Nephron (organoid): ENCODE data around the gene SMC5.
A peak's percentile ranks its signal among the peaks of the same experiment; 100 is the strongest.

Experiments used
- H3K27ac Mint-ChIP-seq, 3 experiments: 2 replicates each; pipeline ENCODE4 v1.8.0; 2020; ENCODE audit warnings: mixed read lengths in 3 of 3, mild to moderate bottlenecking in 2 of 3, moderate library complexity in 1 of 3
- H3K27me3 Mint-ChIP-seq: 2 replicates; pipeline ENCODE4 v1.8.0; 2021; ENCODE audit warnings: low read depth, mild to moderate bottlenecking, moderate library complexity, mixed read lengths
- H3K36me3 Mint-ChIP-seq: 2 replicates; pipeline ENCODE4 v1.8.0; 2020; ENCODE audit warnings: low read depth, mixed read lengths
- H3K4me1 Mint-ChIP-seq: 2 replicates; pipeline ENCODE4 v1.8.0; 2020; ENCODE audit warnings: mixed read lengths
- H3K4me3 Mint-ChIP-seq, 3 experiments: 2 replicates each; pipeline ENCODE4 v1.8.0; 2020; ENCODE audit warnings: mild to moderate bottlenecking in 3 of 3, mixed read lengths in 3 of 3, moderate library complexity in 2 of 3
- H3K9me3 Mint-ChIP-seq: 2 replicates; pipeline ENCODE4 v1.8.0; 2020; ENCODE audit warnings: mixed read lengths
- TF ChIP-seq, protein P1 (sequence below), 3 experiments: fragments of 200-600 bp; sonication (generic); IDR thresholded peaks; one replicate each; pipeline ENCODE4 v1.5.0; 2021; ENCODE audit warnings: antibody characterized with exemption in 3 of 3; ENCODE audit not compliant: unreplicated experiment in 3 of 3

Gene SMC5

DNA sequence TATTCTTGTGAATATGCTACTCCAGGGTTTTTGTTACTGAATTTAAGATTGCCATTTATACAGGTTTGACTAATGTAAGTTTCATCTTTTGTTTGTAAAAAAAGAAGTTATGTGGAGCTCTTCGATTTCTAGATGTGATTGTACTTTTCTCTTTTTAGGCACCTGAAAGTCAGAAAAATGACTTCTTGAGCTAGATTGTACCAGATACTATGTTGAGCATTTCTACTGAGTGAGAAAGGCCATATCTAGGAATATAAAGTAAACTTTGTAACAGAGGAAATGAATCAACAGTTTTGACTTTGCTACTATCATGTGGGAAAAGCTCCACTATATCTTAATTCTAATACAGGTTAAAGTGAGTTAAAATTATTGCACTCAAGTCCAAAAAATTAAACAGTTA is 25.1 kb downstream of the SMC5 start:
- Mint-ChIP-seq H3K4me1 (peaks cover 16% of the 10 kb centered on the region), H3K4me3 (no peak overlapping the region), H3K9me3 (no peaks in the 10 kb centered on the region), H3K27ac (peak overlapping the region in 1 of 3 experiments; percentile 22), H3K36me3 (peaks cover 70% of the 10 kb centered on the region), H3K27me3 (no peaks in the 10 kb centered on the region)
- TF ChIP-seq, protein P1, sequence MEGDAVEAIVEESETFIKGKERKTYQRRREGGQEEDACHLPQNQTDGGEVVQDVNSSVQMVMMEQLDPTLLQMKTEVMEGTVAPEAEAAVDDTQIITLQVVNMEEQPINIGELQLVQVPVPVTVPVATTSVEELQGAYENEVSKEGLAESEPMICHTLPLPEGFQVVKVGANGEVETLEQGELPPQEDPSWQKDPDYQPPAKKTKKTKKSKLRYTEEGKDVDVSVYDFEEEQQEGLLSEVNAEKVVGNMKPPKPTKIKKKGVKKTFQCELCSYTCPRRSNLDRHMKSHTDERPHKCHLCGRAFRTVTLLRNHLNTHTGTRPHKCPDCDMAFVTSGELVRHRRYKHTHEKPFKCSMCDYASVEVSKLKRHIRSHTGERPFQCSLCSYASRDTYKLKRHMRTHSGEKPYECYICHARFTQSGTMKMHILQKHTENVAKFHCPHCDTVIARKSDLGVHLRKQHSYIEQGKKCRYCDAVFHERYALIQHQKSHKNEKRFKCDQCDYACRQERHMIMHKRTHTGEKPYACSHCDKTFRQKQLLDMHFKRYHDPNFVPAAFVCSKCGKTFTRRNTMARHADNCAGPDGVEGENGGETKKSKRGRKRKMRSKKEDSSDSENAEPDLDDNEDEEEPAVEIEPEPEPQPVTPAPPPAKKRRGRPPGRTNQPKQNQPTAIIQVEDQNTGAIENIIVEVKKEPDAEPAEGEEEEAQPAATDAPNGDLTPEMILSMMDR (IDR thresholded peaks at IDR 0.05; ENCODE audit: unreplicated experiment in 3 of 3): no peak

DNA sequence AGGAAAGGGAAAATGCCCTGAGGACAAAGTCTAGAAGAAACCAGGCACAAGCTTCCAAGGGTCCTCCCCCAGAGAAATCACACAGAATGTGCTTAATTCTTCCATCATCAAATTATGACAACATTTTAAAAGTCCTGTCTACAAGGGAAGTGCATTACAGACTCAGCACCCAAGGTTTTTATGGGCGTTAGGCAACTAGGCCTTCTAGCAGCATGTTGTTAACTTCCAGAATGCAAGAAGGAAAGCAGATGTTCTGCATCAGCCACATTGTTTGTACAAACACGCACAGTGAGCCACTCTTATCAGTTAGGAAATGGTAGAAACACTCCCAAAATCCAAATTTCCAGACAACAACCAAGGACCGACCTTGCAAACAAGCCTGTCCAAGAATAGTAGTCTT is 26.5 kb downstream of the SMC5 start:
- TF ChIP-seq, protein P1 (IDR thresholded peaks at IDR 0.05; ENCODE audit: unreplicated experiment in 3 of 3): no peak
- Mint-ChIP-seq H3K9me3 (peaks cover 2% of the 10 kb centered on the region), H3K27me3 (no peaks in the 10 kb centered on the region), H3K4me3 (no peak overlapping the region), H3K27ac (peak overlapping the region; percentile 68 to 81 (median 69)), H3K4me1 (peaks cover 16% of the 10 kb centered on the region), H3K36me3 (peaks cover 73% of the 10 kb centered on the region)

DNA sequence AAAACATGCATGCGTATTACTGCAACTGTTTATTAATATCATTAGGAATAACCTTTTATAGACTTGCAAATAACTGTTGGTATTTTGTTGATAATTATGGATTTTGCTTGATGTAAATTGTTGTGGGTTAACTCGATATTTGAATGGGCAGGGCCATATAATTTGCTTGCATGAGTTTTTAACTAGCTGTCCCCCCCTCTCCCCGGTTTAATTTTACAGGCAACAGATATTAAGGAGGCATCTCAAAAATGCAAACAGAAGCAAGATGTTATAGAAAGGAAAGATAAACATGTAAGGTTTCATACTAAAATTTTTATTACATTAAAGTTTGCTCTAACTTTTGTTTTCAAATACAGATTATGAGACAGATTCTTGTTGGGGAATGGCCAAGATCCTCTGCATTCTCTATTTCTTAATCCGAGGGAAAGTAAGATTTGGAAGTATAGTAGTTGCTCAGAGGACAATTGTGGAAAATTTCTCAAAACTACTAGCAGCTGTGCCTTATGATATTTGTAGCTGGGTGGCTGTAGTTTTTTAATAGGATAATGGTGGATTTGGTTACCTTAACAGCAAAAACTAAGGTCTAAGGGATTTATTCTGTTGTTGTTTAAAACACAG is 27.3 kb downstream of the SMC5 start:
- H3K9me3 Mint-ChIP-seq: peaks cover 10% of the 10 kb centered on the region
- TF ChIP-seq, protein P1 (IDR thresholded peaks at IDR 0.05; ENCODE audit: unreplicated experiment in 3 of 3): no peak
- no peaks in the 10 kb centered on the region for H3K27me3 Mint-ChIP-seq
- H3K27ac Mint-ChIP-seq: peak overlapping the region; percentile 68 to 81 (median 69)
- peaks cover 75% of the 10 kb centered on the region for H3K36me3 Mint-ChIP-seq
- peaks cover 16% of the 10 kb centered on the region for H3K4me1 Mint-ChIP-seq
- no peak overlapping the region for H3K4me3 Mint-ChIP-seq

DNA sequence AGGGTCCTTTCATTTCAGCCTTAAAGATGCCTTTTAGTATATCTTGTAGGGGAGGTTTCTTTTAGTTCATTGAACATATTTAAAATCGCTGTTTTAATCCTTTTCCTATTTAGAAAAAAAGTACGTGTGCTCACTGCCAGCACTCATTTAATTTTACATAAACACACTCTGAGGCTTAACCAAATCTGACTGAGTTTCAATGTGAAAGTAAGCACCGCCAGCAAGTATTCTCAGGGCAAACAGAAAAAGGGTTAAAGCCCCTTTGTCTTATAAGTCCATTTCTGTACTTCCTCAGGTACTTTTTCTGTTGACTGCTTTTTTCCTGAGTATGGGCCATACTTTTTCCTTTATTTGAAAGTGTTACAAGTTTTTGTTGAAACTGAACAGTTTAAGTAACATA is 31.8 kb downstream of the SMC5 start:
- Mint-ChIP-seq H3K9me3 (peaks cover 42% of the 10 kb centered on the region), H3K36me3 (peaks cover 88% of the 10 kb centered on the region), H3K27me3 (no peaks in the 10 kb centered on the region), H3K4me3 (no peak overlapping the region), H3K4me1 (peaks cover 7% of the 10 kb centered on the region), H3K27ac (no peak overlapping the region)
- TF ChIP-seq, protein P1 (IDR thresholded peaks at IDR 0.05; ENCODE audit: unreplicated experiment in 3 of 3): no peak

DNA sequence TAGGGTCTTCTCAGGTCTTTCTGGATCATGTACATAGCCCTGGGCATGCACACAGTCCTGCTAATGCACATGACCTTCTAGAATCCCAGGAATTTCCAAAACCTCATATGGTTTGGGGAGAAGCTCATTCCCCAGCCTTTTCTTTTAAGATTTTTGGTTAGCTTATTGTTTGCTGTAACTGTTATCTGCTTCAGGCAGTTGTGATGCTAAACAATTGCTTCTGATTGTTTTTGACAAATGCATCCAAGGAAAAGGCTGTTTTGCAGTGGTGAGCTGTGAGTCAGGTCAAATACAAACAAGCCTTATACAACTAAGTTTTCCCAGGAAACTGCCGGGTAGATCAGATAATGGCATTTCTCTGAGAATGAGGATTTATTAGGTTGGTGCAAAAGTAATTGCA is 32.7 kb downstream of the SMC5 start:
- Mint-ChIP-seq H3K27me3 (no peaks in the 10 kb centered on the region), H3K9me3 (peaks cover 46% of the 10 kb centered on the region), H3K4me1 (no peaks in the 10 kb centered on the region), H3K4me3 (no peak overlapping the region), H3K36me3 (peaks cover 84% of the 10 kb centered on the region), H3K27ac (no peak overlapping the region)
- TF ChIP-seq, protein P1 (IDR thresholded peaks at IDR 0.05; ENCODE audit: unreplicated experiment in 3 of 3): no peak

DNA sequence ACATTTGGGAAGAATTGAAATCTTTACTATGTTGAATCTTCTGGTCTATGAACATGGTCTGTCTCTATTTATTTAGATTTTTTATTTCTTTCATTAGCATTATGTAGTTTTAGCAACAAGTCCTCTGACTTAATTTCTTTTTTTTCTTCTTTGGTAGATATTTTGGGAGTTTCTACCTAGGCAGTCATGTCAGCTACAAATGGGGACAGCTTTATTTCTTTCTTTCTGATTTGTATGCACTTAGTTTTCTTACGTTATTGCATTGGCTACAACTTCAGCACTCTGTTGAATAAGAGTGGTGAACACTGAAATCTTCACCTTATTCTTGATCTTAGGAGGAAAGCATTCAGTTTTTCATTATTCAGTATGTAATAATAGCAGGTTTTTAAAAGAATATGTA is 33.5 kb downstream of the SMC5 start:
- Mint-ChIP-seq H3K4me1 (no peaks in the 10 kb centered on the region), H3K4me3 (no peak overlapping the region), H3K27me3 (no peaks in the 10 kb centered on the region), H3K36me3 (peaks cover 82% of the 10 kb centered on the region), H3K9me3 (peaks cover 46% of the 10 kb centered on the region), H3K27ac (no peak overlapping the region)
- TF ChIP-seq, protein P1 (IDR thresholded peaks at IDR 0.05; ENCODE audit: unreplicated experiment in 3 of 3): no peak
